ENCODE measurements around the gene LNPK. TPM values are rescaled to one million over a fixed set of nuclear protein-coding genes. Genes with fewer than 3 reads are reported as not detected.

The LNPK gene, protein sequence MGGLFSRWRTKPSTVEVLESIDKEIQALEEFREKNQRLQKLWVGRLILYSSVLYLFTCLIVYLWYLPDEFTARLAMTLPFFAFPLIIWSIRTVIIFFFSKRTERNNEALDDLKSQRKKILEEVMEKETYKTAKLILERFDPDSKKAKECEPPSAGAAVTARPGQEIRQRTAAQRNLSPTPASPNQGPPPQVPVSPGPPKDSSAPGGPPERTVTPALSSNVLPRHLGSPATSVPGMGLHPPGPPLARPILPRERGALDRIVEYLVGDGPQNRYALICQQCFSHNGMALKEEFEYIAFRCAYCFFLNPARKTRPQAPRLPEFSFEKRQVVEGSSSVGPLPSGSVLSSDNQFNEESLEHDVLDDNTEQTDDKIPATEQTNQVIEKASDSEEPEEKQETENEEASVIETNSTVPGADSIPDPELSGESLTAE
- 5.6 TPM for polyA plus RNA-seq (2012; ENCODE audit: low read depth, missing spikeins)

DNA sequence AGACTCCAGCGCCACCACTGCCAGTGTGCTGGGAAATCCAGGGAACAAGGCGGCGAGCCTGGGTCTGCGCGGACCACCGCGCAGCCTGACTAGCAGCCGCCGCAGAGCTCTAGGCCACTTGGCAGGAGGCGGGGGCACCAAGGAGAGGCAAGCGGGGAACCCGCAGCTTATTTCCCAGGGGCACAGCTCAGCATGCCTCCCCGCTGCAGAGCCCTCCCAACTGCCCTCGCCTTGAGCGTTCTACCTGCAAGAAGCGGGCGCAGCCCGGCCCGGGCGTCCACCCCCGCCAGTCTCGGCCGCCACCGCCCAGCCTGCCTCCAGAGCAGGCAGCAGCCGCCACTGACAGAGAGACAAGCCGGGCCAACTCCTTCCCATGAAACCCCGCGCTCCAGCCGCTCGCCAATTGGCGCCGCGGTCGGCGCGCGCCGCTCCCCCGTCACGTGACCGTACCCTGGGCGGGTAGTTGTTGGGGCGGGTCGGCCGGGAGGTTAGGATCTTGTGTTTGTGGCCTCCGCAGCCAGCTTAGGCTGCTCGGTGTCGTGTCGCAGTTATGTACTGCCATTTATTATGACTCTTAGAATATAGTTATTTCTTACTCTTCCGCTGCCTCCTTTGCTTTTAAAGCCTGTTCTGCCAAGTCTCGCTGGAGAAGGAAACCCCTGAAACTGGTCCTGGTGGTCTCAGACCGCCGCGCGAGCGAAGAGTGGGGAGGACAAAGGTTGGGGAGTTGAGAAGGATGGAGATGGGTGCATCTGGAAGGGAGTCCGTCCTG is at the start of gene LNPK:
Gene LNPK, minus strand, starts transcription at position 352 of the 772 bp plus-strand sequence. CDS start 6,683 bp downstream, outside the sequence.
- TF ChIP-seq PAX5 (IDR thresholded peaks at IDR 0.05; ENCODE audit: insufficient read depth, low read length, severe bottlenecking) (no peak), POLR2A (IDR thresholded peaks at IDR 0.05; ENCODE audit: low read depth, low read length) (peak; percentile 83), POLR2AphosphoS5 (IDR thresholded peaks at IDR 0.05; ENCODE audit: low read depth, low read length) (peak; percentile 79), POU2F2 (IDR thresholded peaks at IDR 0.05; ENCODE audit: low read depth, low read length) (0 out of 2 replicates have a peak, but pooled peaks have one; percentile 37), SPI1 (IDR thresholded peaks at IDR 0.05; ENCODE audit: low read depth, low read length) (no peak), TAF1 (IDR thresholded peaks at IDR 0.05; ENCODE audit: low read depth, low read length) (peak; percentile 78; the same call in 1 of the 2 replicates)
- FAIRE-seq (peak; percentile 99), DNase-seq (ENCODE audit: insufficient read length, low spot score) (peak; percentile 87)

DNA sequence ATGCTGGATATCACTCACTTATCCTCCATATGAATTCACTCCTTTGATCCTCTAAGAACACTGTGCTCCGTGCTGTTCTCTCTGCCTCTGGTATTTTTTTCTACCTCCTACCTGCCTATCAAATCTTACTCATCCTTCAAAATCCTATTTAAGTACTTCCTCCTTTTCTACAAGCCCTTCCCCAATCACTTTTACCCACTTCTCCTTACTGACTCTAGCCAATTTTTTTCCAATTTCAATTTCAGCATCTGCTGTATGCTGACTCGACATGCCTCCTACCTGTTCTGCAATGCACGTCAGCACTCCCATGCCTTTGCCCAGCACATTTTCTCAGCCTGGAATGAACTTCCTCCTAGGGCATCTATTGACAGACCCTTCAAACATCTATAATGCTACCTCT is 37.3 kb upstream of the LNPK start:
- FAIRE-seq (no peak), DNase-seq (ENCODE audit: insufficient read length, low spot score) (no peak)
- no peak for TF ChIP-seq PAX5 (IDR thresholded peaks at IDR 0.05; ENCODE audit: insufficient read depth, low read length, severe bottlenecking)
- TF ChIP-seq POLR2A (IDR thresholded peaks at IDR 0.05; ENCODE audit: low read depth, low read length), result no peak
- no peak for TF ChIP-seq TAF1 (IDR thresholded peaks at IDR 0.05; ENCODE audit: low read depth, low read length)
- TF ChIP-seq SPI1 (IDR thresholded peaks at IDR 0.05; ENCODE audit: low read depth, low read length), result no peak
- TF ChIP-seq POU2F2 (IDR thresholded peaks at IDR 0.05; ENCODE audit: low read depth, low read length), result no peak
- TF ChIP-seq POLR2AphosphoS5 (IDR thresholded peaks at IDR 0.05; ENCODE audit: low read depth, low read length), result no peak

DNA sequence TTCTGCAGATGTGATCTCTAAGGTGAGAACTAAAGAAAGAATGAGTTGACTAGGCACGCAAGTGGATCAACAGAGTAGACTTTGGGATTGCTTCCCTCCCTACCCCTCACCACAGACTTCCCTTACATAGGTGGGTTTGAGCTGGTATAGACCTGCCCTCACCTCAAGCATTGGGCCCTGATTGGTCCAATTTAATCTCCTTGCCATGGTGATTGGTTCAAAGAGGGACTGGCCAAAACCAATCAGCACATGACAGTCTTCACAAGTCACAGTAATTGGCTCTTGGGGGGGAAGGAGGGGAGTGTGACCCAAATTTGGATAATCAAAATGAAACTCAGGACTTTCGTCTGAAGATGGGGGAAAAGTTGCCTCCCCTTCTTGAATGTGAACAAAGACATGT is 36.6 kb upstream of the LNPK start:
- no peak for FAIRE-seq
- TF ChIP-seq POU2F2 (IDR thresholded peaks at IDR 0.05; ENCODE audit: low read depth, low read length) (no peak), PAX5 (IDR thresholded peaks at IDR 0.05; ENCODE audit: insufficient read depth, low read length, severe bottlenecking) (no peak), POLR2A (IDR thresholded peaks at IDR 0.05; ENCODE audit: low read depth, low read length) (no peak), TAF1 (IDR thresholded peaks at IDR 0.05; ENCODE audit: low read depth, low read length) (no peak), SPI1 (IDR thresholded peaks at IDR 0.05; ENCODE audit: low read depth, low read length) (no peak), POLR2AphosphoS5 (IDR thresholded peaks at IDR 0.05; ENCODE audit: low read depth, low read length) (no peak)
- DNase-seq (ENCODE audit: insufficient read length, low spot score), result no peak

DNA sequence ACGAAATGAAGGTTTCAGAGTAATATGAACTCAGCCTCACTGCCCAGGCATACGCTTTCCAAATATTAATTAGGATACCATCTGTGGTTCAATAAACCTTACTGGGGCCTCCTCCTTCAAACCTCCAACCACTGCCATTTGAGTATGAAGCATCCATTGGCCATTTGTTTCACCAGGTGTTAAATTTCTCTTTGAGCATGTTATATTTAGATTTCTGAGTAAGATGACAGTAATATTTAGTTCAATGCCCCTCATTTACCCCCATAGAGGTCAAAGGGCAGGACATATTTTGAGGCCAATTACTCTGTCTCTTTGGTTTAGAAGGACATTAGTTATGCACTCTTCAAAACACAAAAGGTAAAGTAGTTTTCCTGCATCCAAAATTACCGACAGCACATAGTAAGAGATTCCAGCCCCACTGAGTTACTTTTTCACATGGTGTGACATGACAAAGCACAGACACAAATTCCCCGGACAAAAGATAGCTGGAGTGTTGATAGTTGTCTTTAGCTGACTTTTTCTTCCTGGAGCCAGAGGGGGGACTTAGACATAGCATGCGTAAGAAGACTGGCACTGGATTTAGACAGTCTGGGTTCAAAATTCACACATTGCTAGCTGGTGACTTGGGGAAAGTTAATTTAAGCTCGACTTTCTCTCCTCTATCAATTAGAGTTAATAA is 33.1 kb upstream of the LNPK start:
- no peak for DNase-seq (ENCODE audit: insufficient read length, low spot score)
- FAIRE-seq, result no peak
- TF ChIP-seq TAF1 (IDR thresholded peaks at IDR 0.05; ENCODE audit: low read depth, low read length) (no peak), POLR2A (IDR thresholded peaks at IDR 0.05; ENCODE audit: low read depth, low read length) (no peak), POLR2AphosphoS5 (IDR thresholded peaks at IDR 0.05; ENCODE audit: low read depth, low read length) (no peak), POU2F2 (IDR thresholded peaks at IDR 0.05; ENCODE audit: low read depth, low read length) (no peak), PAX5 (IDR thresholded peaks at IDR 0.05; ENCODE audit: insufficient read depth, low read length, severe bottlenecking) (no peak), SPI1 (IDR thresholded peaks at IDR 0.05; ENCODE audit: low read depth, low read length) (no peak)

DNA sequence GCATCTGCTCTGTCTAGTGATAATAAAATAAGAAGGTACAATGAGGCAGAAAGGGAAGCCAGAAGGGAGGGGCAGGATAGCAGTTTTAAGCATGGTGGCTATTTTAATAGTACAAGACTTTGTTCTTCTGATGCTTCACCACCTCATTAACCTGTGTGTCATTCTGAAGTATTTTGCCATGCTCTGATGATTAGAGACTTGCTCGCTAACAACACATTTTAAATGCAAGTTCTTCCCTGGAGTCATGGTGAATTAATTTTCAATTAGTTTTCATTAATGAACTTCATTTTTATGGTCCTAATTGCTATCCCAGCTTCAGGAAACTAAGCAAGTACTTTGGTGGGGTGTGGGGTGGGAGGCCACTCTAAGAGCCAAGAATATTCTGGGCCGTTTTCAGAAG is 25.7 kb upstream of the LNPK start:
- DNase-seq (ENCODE audit: insufficient read length, low spot score) (no peak), FAIRE-seq (no peak)
- no peak for TF ChIP-seq PAX5 (IDR thresholded peaks at IDR 0.05; ENCODE audit: insufficient read depth, low read length, severe bottlenecking)
- no peak for TF ChIP-seq SPI1 (IDR thresholded peaks at IDR 0.05; ENCODE audit: low read depth, low read length)
- TF ChIP-seq POLR2A (IDR thresholded peaks at IDR 0.05; ENCODE audit: low read depth, low read length), result no peak
- TF ChIP-seq TAF1 (IDR thresholded peaks at IDR 0.05; ENCODE audit: low read depth, low read length), result no peak
- TF ChIP-seq POU2F2 (IDR thresholded peaks at IDR 0.05; ENCODE audit: low read depth, low read length), result no peak
- no peak for TF ChIP-seq POLR2AphosphoS5 (IDR thresholded peaks at IDR 0.05; ENCODE audit: low read depth, low read length)

DNA sequence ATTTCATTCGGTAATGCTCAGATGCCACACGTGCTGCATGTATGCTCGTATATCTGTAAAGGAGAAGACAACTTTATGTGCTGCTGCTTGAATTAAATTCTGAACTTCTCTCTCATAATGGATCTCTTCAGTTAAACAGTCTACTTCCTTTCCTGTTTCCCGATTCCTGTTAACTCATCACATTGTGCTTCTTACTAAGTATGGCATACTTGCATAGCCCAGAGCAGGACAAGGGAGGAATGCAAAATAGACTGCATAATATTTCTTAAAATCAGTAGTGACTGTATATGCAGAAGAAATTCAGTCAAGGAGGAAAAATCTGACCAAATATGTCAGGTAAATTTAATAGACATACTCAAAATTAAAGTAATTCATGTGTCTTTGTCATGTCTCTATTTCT is 23.9 kb upstream of the LNPK start:
- no peak for FAIRE-seq

DNA sequence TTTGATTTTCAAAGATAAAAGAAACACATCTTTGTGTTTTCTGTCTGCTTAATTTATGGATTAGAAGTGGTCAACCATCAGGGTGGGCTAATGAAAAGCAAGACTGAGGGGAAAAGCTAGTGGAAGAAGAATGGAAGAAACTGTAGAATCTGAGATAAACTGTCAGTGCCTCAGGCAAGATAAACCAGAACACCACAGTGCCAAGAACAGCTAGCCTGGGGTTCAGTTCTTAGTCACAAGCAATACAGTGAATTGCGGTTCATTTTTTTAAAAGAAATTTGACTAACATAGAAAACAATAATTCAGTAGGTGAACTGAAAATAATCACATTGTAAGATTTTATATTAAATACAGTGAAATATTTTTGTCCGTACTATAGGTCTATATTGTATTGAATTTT is 22.0 kb upstream of the LNPK start:
- FAIRE-seq (no peak), DNase-seq (ENCODE audit: insufficient read length, low spot score) (no peak)
- TF ChIP-seq POU2F2 (IDR thresholded peaks at IDR 0.05; ENCODE audit: low read depth, low read length) (no peak), TAF1 (IDR thresholded peaks at IDR 0.05; ENCODE audit: low read depth, low read length) (no peak), POLR2AphosphoS5 (IDR thresholded peaks at IDR 0.05; ENCODE audit: low read depth, low read length) (no peak), POLR2A (IDR thresholded peaks at IDR 0.05; ENCODE audit: low read depth, low read length) (no peak), SPI1 (IDR thresholded peaks at IDR 0.05; ENCODE audit: low read depth, low read length) (no peak), PAX5 (IDR thresholded peaks at IDR 0.05; ENCODE audit: insufficient read depth, low read length, severe bottlenecking) (no peak)

More for the DNA sequence above, 23.9 kb upstream of the LNPK start:
- no peak for DNase-seq (ENCODE audit: insufficient read length, low spot score)
- no peak for TF ChIP-seq PAX5 (IDR thresholded peaks at IDR 0.05; ENCODE audit: insufficient read depth, low read length, severe bottlenecking)
- no peak for TF ChIP-seq SPI1 (IDR thresholded peaks at IDR 0.05; ENCODE audit: low read depth, low read length)
- TF ChIP-seq POLR2A (IDR thresholded peaks at IDR 0.05; ENCODE audit: low read depth, low read length), result no peak
- no peak for TF ChIP-seq POU2F2 (IDR thresholded peaks at IDR 0.05; ENCODE audit: low read depth, low read length)
- TF ChIP-seq POLR2AphosphoS5 (IDR thresholded peaks at IDR 0.05; ENCODE audit: low read depth, low read length), result no peak
- TF ChIP-seq TAF1 (IDR thresholded peaks at IDR 0.05; ENCODE audit: low read depth, low read length), result no peak

DNA sequence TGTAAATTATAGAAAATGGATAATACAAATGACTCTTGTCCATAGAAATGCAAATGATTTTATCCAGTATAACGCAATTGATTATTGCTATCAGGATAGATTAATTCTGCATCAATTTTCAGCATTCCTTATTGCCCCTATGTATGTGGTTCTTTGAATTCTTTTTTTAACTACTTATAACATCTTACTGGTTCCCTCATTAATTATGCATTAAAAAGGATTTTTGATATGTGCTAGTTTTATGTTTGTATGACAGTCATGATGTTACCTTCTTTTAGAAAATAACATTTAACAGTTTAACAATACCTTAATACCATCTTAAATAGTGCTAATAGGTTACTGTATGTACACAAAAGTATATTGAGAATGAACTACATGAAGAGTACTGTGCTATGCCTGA is 20.0 kb upstream of the LNPK start:
- no peak for DNase-seq (ENCODE audit: insufficient read length, low spot score)
- no peak for FAIRE-seq

More for the DNA sequence above, 20.0 kb upstream of the LNPK start:
- no peak for TF ChIP-seq POLR2AphosphoS5 (IDR thresholded peaks at IDR 0.05; ENCODE audit: low read depth, low read length)
- no peak for TF ChIP-seq SPI1 (IDR thresholded peaks at IDR 0.05; ENCODE audit: low read depth, low read length)
- no peak for TF ChIP-seq TAF1 (IDR thresholded peaks at IDR 0.05; ENCODE audit: low read depth, low read length)
- no peak for TF ChIP-seq POLR2A (IDR thresholded peaks at IDR 0.05; ENCODE audit: low read depth, low read length)
- TF ChIP-seq POU2F2 (IDR thresholded peaks at IDR 0.05; ENCODE audit: low read depth, low read length), result no peak
- no peak for TF ChIP-seq PAX5 (IDR thresholded peaks at IDR 0.05; ENCODE audit: insufficient read depth, low read length, severe bottlenecking)
